ENCODE data around the gene CNPPD1.

Gene CNPPD1

DNA sequence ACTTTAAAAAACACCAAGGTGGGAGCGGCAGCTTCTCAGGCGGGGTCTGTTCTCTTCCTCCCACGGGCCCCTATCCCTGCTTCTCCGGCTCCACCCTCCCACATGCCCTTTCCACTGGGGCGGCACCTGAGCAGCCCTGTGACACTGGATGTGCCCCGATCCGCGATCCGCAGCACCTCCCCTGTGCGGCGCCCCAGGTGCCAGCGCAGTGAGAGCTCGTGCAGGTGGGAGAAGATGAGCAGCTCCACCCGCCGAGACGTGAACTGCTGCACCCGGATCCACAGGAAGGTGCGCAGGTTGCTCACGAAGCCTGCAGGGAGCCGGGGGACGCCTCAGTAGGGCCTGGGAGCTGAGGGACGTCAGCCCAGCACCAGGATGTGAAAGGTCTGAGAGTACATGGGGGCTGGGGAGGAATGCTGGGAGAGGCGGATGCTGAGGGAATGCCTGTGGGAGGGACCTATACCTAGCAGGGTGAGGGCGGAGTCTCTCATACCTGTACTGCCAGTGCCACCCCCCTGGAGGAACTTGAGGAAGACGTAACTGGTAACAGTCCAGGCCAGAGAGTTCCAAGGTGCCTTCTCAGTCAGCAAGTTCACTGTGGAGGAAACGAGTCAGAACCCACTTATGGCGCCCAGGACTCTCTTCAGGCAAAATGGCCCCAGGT lies 39.3 kb upstream of the CNPPD1 start:
- no peak overlapping the region for H3K27ac ChIP-seq (ENCODE audit: low read depth, low read length, severe bottlenecking)
- H3K9me3 ChIP-seq (ENCODE audit: control insufficient read depth, low read length) = no peaks in the 10 kb centered on the region
- no peak overlapping the region for H3K4me3 ChIP-seq (ENCODE audit: extremely low read depth, insufficient read depth, low read length, poor library complexity, severe bottlenecking)
- H3K36me3 ChIP-seq (ENCODE audit: control insufficient read depth, insufficient read depth, low read length) = peaks cover 51% of the 10 kb centered on the region
- H3K4me1 ChIP-seq (ENCODE audit: control insufficient read depth, insufficient read depth, low read length, poor library complexity, severe bottlenecking) = peaks cover 7% of the 10 kb centered on the region
- WGBS, 2 experiments (ENCODE audit: insufficient coverage in 2 of 2) = 94 to 96% methylated on average over 22 to 25 of the region's 27 CpGs

GRCh38 chr2:219214786-219215185 lies 38.1 kb upstream of the CNPPD1 start:
- H3K36me3 ChIP-seq (ENCODE audit: control insufficient read depth, insufficient read depth, low read length) = peaks cover 44% of the 10 kb centered on the region
- H3K4me1 ChIP-seq (ENCODE audit: control insufficient read depth, insufficient read depth, low read length, poor library complexity, severe bottlenecking) = peaks cover 7% of the 10 kb centered on the region
- H3K9me3 ChIP-seq (ENCODE audit: control insufficient read depth, low read length) = no peaks in the 10 kb centered on the region
- H3K27ac ChIP-seq (ENCODE audit: low read depth, low read length, severe bottlenecking) = no peak overlapping the region
- WGBS, 2 experiments (ENCODE audit: insufficient coverage in 2 of 2) = 93 to 94% methylated on average over 4 to 6 of the region's 6 CpGs
- no peak overlapping the region for H3K4me3 ChIP-seq (ENCODE audit: extremely low read depth, insufficient read depth, low read length, poor library complexity, severe bottlenecking)

GRCh38 chr2:219214141-219214540 lies 37.4 kb upstream of the CNPPD1 start:
- Histone ChIP-seq H3K9me3 (ENCODE audit: control insufficient read depth, low read length) (no peaks in the 10 kb centered on the region), H3K4me1 (ENCODE audit: control insufficient read depth, insufficient read depth, low read length, poor library complexity, severe bottlenecking) (peaks cover 6% of the 10 kb centered on the region), H3K36me3 (ENCODE audit: control insufficient read depth, insufficient read depth, low read length) (peaks cover 49% of the 10 kb centered on the region), H3K4me3 (ENCODE audit: extremely low read depth, insufficient read depth, low read length, poor library complexity, severe bottlenecking) (no peak overlapping the region), H3K27ac (ENCODE audit: low read depth, low read length, severe bottlenecking) (no peak overlapping the region)
- 94 to 99% methylated on average over 10 to 15 of the region's 15 CpGs for WGBS, 2 experiments (ENCODE audit: insufficient coverage in 2 of 2)

DNA sequence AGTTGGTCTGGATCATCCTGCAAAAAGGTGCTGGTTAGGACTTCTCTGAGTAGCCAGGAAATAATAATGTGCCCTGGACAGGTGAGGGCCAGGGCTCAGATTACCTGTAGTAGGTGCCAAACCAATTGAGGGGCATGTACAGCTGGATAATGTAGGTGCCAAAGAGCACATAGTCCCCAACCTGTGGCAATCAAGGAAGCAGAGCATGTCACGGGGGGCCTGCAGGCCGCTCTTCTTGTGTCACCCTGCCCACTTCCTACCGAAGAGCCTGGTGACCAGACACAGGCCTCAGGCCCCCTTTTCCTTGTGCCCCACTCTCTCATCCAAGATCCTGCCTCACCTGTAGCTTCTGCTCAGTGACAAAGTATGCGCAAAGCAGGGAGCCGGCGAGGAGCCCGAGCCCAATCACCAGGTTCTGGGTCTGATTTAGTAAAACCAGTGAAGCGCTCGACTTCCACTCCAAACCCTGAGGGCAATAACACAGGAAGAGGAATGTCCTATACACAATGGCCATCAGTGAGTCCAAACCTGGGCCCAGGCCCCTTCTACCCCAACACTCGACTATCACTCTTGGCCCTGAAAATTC lies 36.9 kb upstream of the CNPPD1 start:
- Histone ChIP-seq H3K36me3 (ENCODE audit: control insufficient read depth, insufficient read depth, low read length) (peaks cover 55% of the 10 kb centered on the region), H3K4me3 (ENCODE audit: extremely low read depth, insufficient read depth, low read length, poor library complexity, severe bottlenecking) (no peak overlapping the region), H3K9me3 (ENCODE audit: control insufficient read depth, low read length) (no peaks in the 10 kb centered on the region), H3K4me1 (ENCODE audit: control insufficient read depth, insufficient read depth, low read length, poor library complexity, severe bottlenecking) (peaks cover 5% of the 10 kb centered on the region), H3K27ac (ENCODE audit: low read depth, low read length, severe bottlenecking) (no peak overlapping the region)
- WGBS, 2 experiments (ENCODE audit: insufficient coverage in 2 of 2) = 93 to 97% methylated on average over 10 of the region's 10 CpGs

DNA sequence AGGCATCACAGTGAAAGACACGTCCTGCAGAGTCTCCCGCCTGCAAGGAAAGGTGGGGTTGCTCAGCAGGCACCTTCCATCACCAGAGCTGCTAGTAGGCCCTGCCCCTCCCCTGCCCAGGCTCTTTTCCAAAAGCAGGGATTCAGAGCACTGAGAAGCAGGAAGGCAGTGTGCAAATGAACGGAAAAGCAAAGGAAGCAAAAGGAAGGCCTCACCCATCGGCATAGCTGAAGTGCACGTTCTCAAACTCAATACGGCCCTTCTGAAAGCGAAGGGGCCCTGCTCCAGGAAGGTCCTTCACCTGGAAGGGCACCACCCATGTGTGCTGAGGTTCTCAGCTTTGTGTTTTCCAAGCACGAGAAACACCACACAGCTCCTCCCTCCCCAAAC lies 36.3 kb upstream of the CNPPD1 start:
- peaks cover 6% of the 10 kb centered on the region for H3K4me1 ChIP-seq (ENCODE audit: control insufficient read depth, insufficient read depth, low read length, poor library complexity, severe bottlenecking)
- WGBS, 2 experiments (ENCODE audit: insufficient coverage in 2 of 2) = 94 to 98% methylated on average over 8 of the region's 8 CpGs
- no peak overlapping the region for H3K27ac ChIP-seq (ENCODE audit: low read depth, low read length, severe bottlenecking)
- H3K9me3 ChIP-seq (ENCODE audit: control insufficient read depth, low read length) = no peaks in the 10 kb centered on the region
- H3K36me3 ChIP-seq (ENCODE audit: control insufficient read depth, insufficient read depth, low read length) = peaks cover 60% of the 10 kb centered on the region
- no peak overlapping the region for H3K4me3 ChIP-seq (ENCODE audit: extremely low read depth, insufficient read depth, low read length, poor library complexity, severe bottlenecking)

- no peak overlapping the region for H3K4me3 ChIP-seq (ENCODE audit: extremely low read depth, insufficient read depth, low read length, poor library complexity, severe bottlenecking)
- H3K36me3 ChIP-seq (ENCODE audit: control insufficient read depth, insufficient read depth, low read length) = peaks cover 62% of the 10 kb centered on the region
- H3K9me3 ChIP-seq (ENCODE audit: control insufficient read depth, low read length) = no peaks in the 10 kb centered on the region
- H3K27ac ChIP-seq (ENCODE audit: low read depth, low read length, severe bottlenecking) = no peak overlapping the region
- peaks cover 7% of the 10 kb centered on the region for H3K4me1 ChIP-seq (ENCODE audit: control insufficient read depth, insufficient read depth, low read length, poor library complexity, severe bottlenecking)
- WGBS, 2 experiments (ENCODE audit: insufficient coverage in 2 of 2) = 97 to 100% methylated on average over 1 to 6 of the region's 9 CpGs
Observed at GRCh38 chr2:219210886-219211362, 34.2 kb upstream of the CNPPD1 start.

GRCh38 chr2:219210196-219210885 lies 33.6 kb upstream of the CNPPD1 start:
- Histone ChIP-seq H3K4me3 (ENCODE audit: extremely low read depth, insufficient read depth, low read length, poor library complexity, severe bottlenecking) (no peak overlapping the region), H3K36me3 (ENCODE audit: control insufficient read depth, insufficient read depth, low read length) (peaks cover 59% of the 10 kb centered on the region), H3K4me1 (ENCODE audit: control insufficient read depth, insufficient read depth, low read length, poor library complexity, severe bottlenecking) (peaks cover 7% of the 10 kb centered on the region), H3K9me3 (ENCODE audit: control insufficient read depth, low read length) (no peaks in the 10 kb centered on the region), H3K27ac (ENCODE audit: low read depth, low read length, severe bottlenecking) (no peak overlapping the region)
- 97 to 98% methylated on average over 14 to 24 of the region's 24 CpGs for WGBS, 2 experiments (ENCODE audit: insufficient coverage in 2 of 2)

GRCh38 chr2:219209236-219210195 lies 32.8 kb upstream of the CNPPD1 start:
- Histone ChIP-seq H3K4me1 (ENCODE audit: control insufficient read depth, insufficient read depth, low read length, poor library complexity, severe bottlenecking) (peaks cover 7% of the 10 kb centered on the region), H3K36me3 (ENCODE audit: control insufficient read depth, insufficient read depth, low read length) (peaks cover 52% of the 10 kb centered on the region), H3K4me3 (ENCODE audit: extremely low read depth, insufficient read depth, low read length, poor library complexity, severe bottlenecking) (no peak overlapping the region), H3K27ac (ENCODE audit: low read depth, low read length, severe bottlenecking) (no peak overlapping the region), H3K9me3 (ENCODE audit: control insufficient read depth, low read length) (no peaks in the 10 kb centered on the region)
- WGBS, 2 experiments (ENCODE audit: insufficient coverage in 2 of 2) = 91 to 96% methylated on average over 11 of the region's 18 CpGs

GRCh38 chr2:219207884-219208740 lies 31.4 kb upstream of the CNPPD1 start:
- no peak overlapping the region for H3K4me3 ChIP-seq (ENCODE audit: extremely low read depth, insufficient read depth, low read length, poor library complexity, severe bottlenecking)
- WGBS, 2 experiments (ENCODE audit: insufficient coverage in 2 of 2) = 90 to 97% methylated on average over 12 to 13 of the region's 17 CpGs
- H3K27ac ChIP-seq (ENCODE audit: low read depth, low read length, severe bottlenecking) = no peak overlapping the region
- H3K4me1 ChIP-seq (ENCODE audit: control insufficient read depth, insufficient read depth, low read length, poor library complexity, severe bottlenecking) = peaks cover 7% of the 10 kb centered on the region
- H3K36me3 ChIP-seq (ENCODE audit: control insufficient read depth, insufficient read depth, low read length) = peaks cover 38% of the 10 kb centered on the region
- no peaks in the 10 kb centered on the region for H3K9me3 ChIP-seq (ENCODE audit: control insufficient read depth, low read length)
